Astrocyte (in vitro differentiated cells and primary cell): ENCODE results near the gene RNF44.

Experiments used
- CTCF ChIP-seq: IDR thresholded peaks from 2 replicates; pipeline ENCODE4 v1.5.1; 2011; ENCODE audit warnings: low read depth, mild to moderate bottlenecking, inconsistent platforms, low read length, moderate library complexity; ENCODE audit not compliant: insufficient read depth
- EZH2 ChIP-seq: IDR thresholded peaks from 2 replicates; pipeline ENCODE4 v1.6.1; 2012; ENCODE audit warnings: mild to moderate bottlenecking, low read length, inconsistent platforms; ENCODE audit not compliant: insufficient read depth

- TF ChIP-seq EZH2 (no peak), CTCF (no peak)
Observed at GRCh38 chr5:176489077-176489476, 48.1 kb downstream of the RNF44 start.
